ACC112 (cell line): Measurements from ENCODE around the gene AIFM1.

ENCODE experiments used
- H2AFZ ChIP-seq: fragments of 200-600 bp; sonication (generic); one replicate; pipeline ENCODE4 v1.6.0; 2017; ENCODE audit warnings: antibody characterized with exemption, low read length; ENCODE audit not compliant: unreplicated experiment
- H3K27ac ChIP-seq: fragments of 200-600 bp; sonication (generic); 2 replicates; pipeline ENCODE4 v1.5.1; 2014; ENCODE audit warnings: low read depth, mild to moderate bottlenecking, antibody characterized with exemption, low read length, moderate library complexity
- H3K27me3 ChIP-seq: fragments of 200-600 bp; sonication (generic); 2 replicates; pipeline ENCODE4 v1.6.1; 2014; ENCODE audit warnings: mild to moderate bottlenecking, antibody characterized with exemption, low read length, moderate library complexity, mixed read lengths; ENCODE audit not compliant: insufficient read depth
- H3K36me3 ChIP-seq: fragments of 200-600 bp; sonication (generic); 2 replicates; pipeline ENCODE4 v1.6.1; 2016; ENCODE audit warnings: mild to moderate bottlenecking, antibody characterized with exemption, low read length, moderate library complexity, mixed read lengths; ENCODE audit not compliant: insufficient read depth
- H3K4me1 ChIP-seq: fragments of 200-600 bp; sonication (generic); one replicate; pipeline ENCODE4 v1.6.1; 2016; ENCODE audit warnings: low read length, mixed read lengths; ENCODE audit not compliant: insufficient read depth, unreplicated experiment, control insufficient read depth
- H3K4me3 ChIP-seq: fragments of 200-600 bp; sonication (generic); 2 replicates; pipeline ENCODE4 v1.5.1; 2014; ENCODE audit warnings: mild to moderate bottlenecking, low read depth, low read length
- H3K79me2 ChIP-seq: fragments of 200-600 bp; sonication (generic); one replicate; pipeline ENCODE4 v1.6.0; 2016; ENCODE audit warnings: low read length; ENCODE audit not compliant: control insufficient read depth, unreplicated experiment, insufficient read depth

Gene AIFM1

DNA sequence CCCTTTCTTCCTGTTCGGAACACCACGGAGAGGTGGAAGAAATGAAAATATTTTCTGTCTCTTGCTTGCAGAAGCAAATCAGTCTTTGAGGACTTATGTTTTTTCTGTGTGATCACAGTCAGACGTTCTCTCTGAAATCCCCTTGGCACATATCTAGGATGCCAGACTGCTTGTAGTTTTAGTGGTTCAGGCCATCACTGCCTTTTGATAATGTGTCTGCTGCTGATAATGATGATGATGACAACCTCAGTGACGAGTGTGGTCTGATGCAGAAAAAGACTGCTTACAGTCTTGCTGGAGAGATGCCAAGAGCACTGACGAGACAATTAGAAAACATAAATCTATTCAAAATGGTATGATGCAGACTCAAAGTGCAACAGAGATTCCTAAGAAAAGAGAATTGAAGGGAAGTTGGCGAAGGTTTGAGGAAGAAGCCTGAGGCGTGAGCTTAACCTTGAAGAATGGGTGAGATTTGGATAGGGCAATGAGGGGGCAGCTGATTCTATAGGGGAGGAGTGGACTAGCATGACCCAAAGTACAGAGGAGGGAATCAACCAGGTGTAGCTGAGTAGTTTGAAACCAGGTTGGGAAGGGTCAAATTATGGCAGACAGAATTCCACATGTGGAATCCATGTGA, 14.1 kb upstream of the AIFM1 start:
- no peaks in the 10 kb centered on the region for H3K36me3 ChIP-seq
- H3K79me2 ChIP-seq: no peaks in the 10 kb centered on the region
- H3K4me1 ChIP-seq: peaks cover under 1% of the 10 kb centered on the region
- no peaks in the 10 kb centered on the region for H3K27me3 ChIP-seq
- H2AFZ ChIP-seq: no peak overlapping the region
- H3K4me3 ChIP-seq: no peak overlapping the region
- no peak overlapping the region for H3K27ac ChIP-seq

DNA sequence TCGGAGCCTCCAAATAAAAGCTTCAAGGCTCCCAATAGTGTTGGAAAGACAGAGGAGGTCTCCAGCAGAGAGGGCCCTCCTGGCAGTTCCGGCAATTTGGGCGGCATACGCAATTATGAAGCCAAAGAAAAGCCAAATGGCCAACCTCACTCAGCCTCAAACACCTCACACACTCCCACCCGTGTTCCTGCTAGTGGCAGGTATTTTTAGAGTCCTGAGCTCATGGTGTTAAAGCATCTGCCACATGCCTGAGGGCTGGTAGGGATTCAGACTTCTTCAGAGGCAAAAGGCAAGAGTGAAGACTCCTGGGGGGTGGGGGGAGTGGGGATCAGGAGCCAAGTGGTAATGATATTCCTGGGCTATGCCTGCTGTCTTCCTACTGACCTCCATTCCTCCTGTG, 13.5 kb upstream of the AIFM1 start:
- Histone ChIP-seq H3K27me3 (no peaks in the 10 kb centered on the region), H3K36me3 (no peaks in the 10 kb centered on the region), H2AFZ (no peak overlapping the region), H3K4me3 (no peak overlapping the region), H3K4me1 (peaks cover 6% of the 10 kb centered on the region), H3K27ac (no peak overlapping the region), H3K79me2 (no peaks in the 10 kb centered on the region)

DNA sequence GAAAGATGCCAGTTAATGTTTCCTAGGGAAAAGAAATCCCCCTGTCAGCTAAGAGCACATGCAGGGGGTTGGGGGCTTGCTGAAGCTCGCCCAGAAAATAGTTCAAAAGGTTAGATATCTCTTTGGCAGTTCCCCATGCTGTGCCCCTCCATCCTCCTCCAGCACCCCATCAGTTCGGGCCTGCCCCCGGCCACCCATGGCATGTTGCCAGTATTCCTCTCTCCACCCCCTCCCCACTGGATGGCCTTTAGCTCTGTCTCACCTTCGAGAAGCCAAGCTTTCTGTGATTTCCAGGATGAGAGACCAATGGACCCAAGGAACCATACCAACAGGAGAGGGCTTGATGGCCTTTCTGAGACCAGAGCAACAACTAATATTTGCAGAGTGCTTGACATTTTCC, 11.3 kb upstream of the AIFM1 start:
- no peaks in the 10 kb centered on the region for H3K27me3 ChIP-seq
- H3K79me2 ChIP-seq: no peaks in the 10 kb centered on the region
- no peak overlapping the region for H2AFZ ChIP-seq
- H3K4me1 ChIP-seq: peaks cover 23% of the 10 kb centered on the region
- no peaks in the 10 kb centered on the region for H3K36me3 ChIP-seq
- H3K27ac ChIP-seq: no peak overlapping the region
- H3K4me3 ChIP-seq: no peak overlapping the region

GRCh38 chrX:130176354-130176776, 10.7 kb upstream of the AIFM1 start:
- Histone ChIP-seq H3K79me2 (no peaks in the 10 kb centered on the region), H2AFZ (no peak overlapping the region), H3K36me3 (no peaks in the 10 kb centered on the region), H3K4me1 (peaks cover 23% of the 10 kb centered on the region), H3K4me3 (no peak overlapping the region), H3K27ac (no peak overlapping the region), H3K27me3 (no peaks in the 10 kb centered on the region)

DNA sequence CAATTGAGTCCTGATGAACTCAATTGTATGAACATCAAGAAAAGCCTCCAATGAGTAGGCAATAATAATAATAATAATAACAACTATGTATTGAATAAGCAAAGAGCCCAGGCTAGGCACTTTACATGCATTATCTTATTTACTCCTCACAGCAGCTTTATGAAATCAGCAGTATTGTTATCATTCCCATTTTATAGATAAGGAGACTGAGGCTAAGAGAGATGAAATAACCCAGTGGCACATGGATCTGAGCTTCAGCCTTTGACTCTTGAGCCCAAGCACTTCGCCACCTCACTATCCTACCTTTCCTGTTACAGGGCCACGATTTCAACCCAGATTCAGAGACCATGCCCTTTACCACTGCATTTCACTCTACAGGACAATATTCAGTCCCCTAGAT, 9.3 kb upstream of the AIFM1 start:
- Histone ChIP-seq H3K4me1 (peaks cover 23% of the 10 kb centered on the region), H3K27ac (no peak overlapping the region), H3K36me3 (no peaks in the 10 kb centered on the region), H3K79me2 (no peaks in the 10 kb centered on the region), H2AFZ (no peak overlapping the region), H3K4me3 (no peak overlapping the region), H3K27me3 (no peaks in the 10 kb centered on the region)

- H3K36me3 ChIP-seq: no peaks in the 10 kb centered on the region
- peak overlapping the region; percentile 94 for H3K27ac ChIP-seq
- peaks cover 23% of the 10 kb centered on the region for H3K4me1 ChIP-seq
- H3K27me3 ChIP-seq: no peaks in the 10 kb centered on the region
- H3K4me3 ChIP-seq: no peak overlapping the region
- peak overlapping the region; percentile 68 for H2AFZ ChIP-seq
- H3K79me2 ChIP-seq: no peaks in the 10 kb centered on the region
Observed at GRCh38 chrX:130174045-130174704, 8.5 kb upstream of the AIFM1 start.

GRCh38 chrX:130173190-130173895, 7.7 kb upstream of the AIFM1 start:
- H3K36me3 ChIP-seq: no peaks in the 10 kb centered on the region
- H3K27me3 ChIP-seq: no peaks in the 10 kb centered on the region
- peak overlapping the region; percentile 95 for H2AFZ ChIP-seq
- peak overlapping the region; percentile 94 for H3K27ac ChIP-seq
- H3K4me1 ChIP-seq: peaks cover 23% of the 10 kb centered on the region
- H3K79me2 ChIP-seq: no peaks in the 10 kb centered on the region
- H3K4me3 ChIP-seq: peak overlapping the region; percentile 53

DNA sequence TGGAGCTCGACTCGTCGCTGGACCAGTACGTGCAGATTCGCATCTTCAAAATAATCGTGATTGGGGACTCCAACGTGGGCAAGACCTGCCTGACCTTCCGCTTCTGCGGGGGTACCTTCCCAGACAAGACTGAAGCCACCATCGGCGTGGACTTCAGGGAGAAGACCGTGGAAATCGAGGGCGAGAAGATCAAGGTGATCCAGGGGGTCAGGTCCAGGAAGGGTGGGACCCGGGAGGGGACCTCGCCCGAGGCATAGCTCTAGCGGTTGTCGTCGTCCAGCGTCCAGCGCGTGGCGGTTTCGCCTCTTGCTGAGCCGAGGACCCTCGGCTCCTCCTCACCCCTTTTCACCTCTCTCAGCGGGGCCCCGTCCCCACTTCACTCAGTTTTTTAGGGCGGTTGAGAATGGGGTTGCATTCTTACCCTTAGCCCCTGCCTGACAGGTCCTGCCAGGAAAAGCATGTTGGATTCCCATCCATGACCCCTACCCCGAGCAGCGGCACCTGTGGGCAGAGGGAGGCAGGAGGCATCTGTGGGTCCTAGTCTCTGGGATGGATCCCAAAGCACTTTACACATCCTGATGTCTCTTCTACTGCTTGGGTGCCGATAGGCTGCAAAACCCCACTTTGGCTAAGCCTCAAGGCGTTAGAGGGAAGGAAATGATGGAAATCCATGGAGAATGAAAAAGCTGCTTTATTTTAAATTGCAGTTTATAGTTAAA, 6.6 kb upstream of the AIFM1 start:
- Histone ChIP-seq H3K27me3 (no peaks in the 10 kb centered on the region), H3K36me3 (no peaks in the 10 kb centered on the region), H3K4me1 (peaks cover 23% of the 10 kb centered on the region), H3K27ac (no peak overlapping the region), H3K4me3 (peak overlapping the region; percentile 71), H3K79me2 (no peaks in the 10 kb centered on the region), H2AFZ (peak overlapping the region; percentile 51)

DNA sequence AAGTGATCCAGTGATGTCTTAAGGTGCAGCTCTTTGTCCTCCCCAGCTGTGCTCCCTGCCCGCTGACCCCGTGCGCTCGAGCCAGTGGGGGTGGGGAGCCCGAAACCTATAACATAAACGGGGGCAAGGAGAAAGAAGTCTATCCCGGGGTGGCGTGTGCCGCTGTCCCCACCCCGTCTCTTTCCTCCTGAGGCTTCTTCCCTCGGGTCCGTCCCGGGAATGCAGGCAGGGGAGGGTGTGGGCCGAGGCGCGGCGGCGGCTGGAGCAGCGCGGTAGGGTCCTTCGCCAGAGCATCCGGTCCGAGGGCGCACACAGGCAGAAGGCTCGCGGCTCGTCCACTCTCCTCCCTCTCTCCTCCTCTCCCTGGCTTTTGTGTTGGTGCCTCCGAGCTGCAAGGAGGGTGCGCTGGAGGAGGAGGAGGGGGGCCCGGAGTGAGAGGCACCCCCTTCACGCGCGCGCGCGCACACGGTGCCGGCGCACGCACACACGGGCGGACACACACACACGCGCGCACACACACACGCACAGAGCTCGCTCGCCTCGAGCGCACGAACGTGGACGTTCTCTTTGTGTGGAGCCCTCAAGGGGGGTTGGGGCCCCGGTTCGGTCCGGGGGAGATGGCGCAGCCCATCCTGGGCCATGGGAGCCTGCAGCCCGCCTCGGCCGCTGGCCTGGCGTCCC, 5.9 kb upstream of the AIFM1 start, which contains the start of gene RAB33A:
Gene RAB33A, plus strand, starts transcription at position 517 of the 681 bp plus-strand sequence. Its CDS starts 101 bp downstream, at position 618.
- peaks cover 29% of the 10 kb centered on the region for H3K4me1 ChIP-seq
- peak within 1 kb of the TSS; percentile 71 for H3K4me3 ChIP-seq
- no peaks in the 10 kb centered on the region for H3K27me3 ChIP-seq
- no peaks in the 10 kb centered on the region for H3K36me3 ChIP-seq
- peak within 1 kb of the TSS; percentile 51 for H2AFZ ChIP-seq
- peaks cover 2% of the 10 kb centered on the region for H3K79me2 ChIP-seq
- peak within 1 kb of the TSS; percentile 94 for H3K27ac ChIP-seq
